Measurements from ENCODE around the gene ABCC1. TPM values are rescaled to one million over a fixed set of nuclear protein-coding genes. Genes with fewer than 3 reads are reported as not detected.
A peak's percentile ranks its signal among the peaks of the same experiment; 100 is the strongest.

The ABCC1 gene
- total RNA-seq, 1 donor from 2014 or later, result 18.1 TPM

- no peak for TF ChIP-seq CTCF (conservative IDR thresholded peaks at IDR 0.05; ENCODE audit: low read depth, low read length)
- DNase-seq (ENCODE audit: low read depth), result no peak
- no peak overlapping the region for H3K4me3 ChIP-seq (ENCODE audit: low read depth, low read length)
Measured at GRCh38 chr16:16041196-16041892, 91.9 kb downstream of the ABCC1 start.

- TF ChIP-seq CTCF (conservative IDR thresholded peaks at IDR 0.05; ENCODE audit: low read depth, low read length), result no peak
- no peak overlapping the region for H3K4me3 ChIP-seq (ENCODE audit: low read depth, low read length)
- DNase-seq (ENCODE audit: low read depth), result no peak
Measured at GRCh38 chr16:16042076-16042475, 92.7 kb downstream of the ABCC1 start.

DNA sequence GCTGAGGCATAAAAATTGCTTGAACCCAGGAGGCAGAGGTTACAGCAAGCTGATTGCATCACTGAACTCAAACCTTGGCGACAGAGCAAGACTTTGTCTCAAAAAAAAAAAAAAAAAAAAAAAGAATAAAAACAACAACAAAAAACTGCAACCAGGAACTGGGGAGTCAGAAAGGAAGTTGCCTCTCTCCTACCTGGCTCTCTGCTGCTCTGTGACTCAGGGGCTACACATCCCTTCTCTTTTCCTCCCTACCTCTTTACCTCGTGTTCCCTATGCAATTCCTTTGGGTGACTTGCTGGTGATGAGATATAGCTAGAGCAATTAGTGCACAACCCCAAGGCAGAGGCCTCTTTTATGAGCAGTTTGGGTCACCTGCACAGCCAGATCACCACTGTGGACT, 95.9 kb downstream of the ABCC1 start:
- TF ChIP-seq CTCF (conservative IDR thresholded peaks at IDR 0.05; ENCODE audit: low read depth, low read length), result no peak
- DNase-seq (ENCODE audit: low read depth), result no peak
- no peak overlapping the region for H3K4me3 ChIP-seq (ENCODE audit: low read depth, low read length)

DNA sequence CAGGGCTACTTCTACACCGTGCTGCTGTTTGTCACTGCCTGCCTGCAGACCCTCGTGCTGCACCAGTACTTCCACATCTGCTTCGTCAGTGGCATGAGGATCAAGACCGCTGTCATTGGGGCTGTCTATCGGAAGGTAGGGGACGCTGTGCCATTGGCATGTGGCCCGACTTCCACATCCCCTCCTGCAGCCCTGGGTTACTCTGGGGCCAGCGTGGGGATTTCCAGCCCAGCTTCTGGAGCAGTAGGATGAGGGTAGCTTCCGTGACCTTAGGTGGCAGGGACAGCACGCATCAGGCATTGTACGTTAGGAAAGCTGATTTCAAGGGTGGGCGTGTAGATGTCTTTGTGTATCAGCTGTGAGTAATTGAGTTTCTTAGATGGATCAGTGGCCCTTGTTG, 96.5 kb downstream of the ABCC1 start:
- peak; percentile 57 for TF ChIP-seq CTCF (conservative IDR thresholded peaks at IDR 0.05; ENCODE audit: low read depth, low read length)

GRCh38 chr16:16047761-16048160, 98.3 kb downstream of the ABCC1 start:
- no peak for TF ChIP-seq CTCF (conservative IDR thresholded peaks at IDR 0.05; ENCODE audit: low read depth, low read length)
- DNase-seq (ENCODE audit: low read depth), result no peak
- H3K4me3 ChIP-seq (ENCODE audit: low read depth, low read length), result no peak overlapping the region

More for the DNA sequence above, 96.5 kb downstream of the ABCC1 start:
- H3K4me3 ChIP-seq (ENCODE audit: low read depth, low read length), result no peak overlapping the region
- no peak for DNase-seq (ENCODE audit: low read depth)

DNA sequence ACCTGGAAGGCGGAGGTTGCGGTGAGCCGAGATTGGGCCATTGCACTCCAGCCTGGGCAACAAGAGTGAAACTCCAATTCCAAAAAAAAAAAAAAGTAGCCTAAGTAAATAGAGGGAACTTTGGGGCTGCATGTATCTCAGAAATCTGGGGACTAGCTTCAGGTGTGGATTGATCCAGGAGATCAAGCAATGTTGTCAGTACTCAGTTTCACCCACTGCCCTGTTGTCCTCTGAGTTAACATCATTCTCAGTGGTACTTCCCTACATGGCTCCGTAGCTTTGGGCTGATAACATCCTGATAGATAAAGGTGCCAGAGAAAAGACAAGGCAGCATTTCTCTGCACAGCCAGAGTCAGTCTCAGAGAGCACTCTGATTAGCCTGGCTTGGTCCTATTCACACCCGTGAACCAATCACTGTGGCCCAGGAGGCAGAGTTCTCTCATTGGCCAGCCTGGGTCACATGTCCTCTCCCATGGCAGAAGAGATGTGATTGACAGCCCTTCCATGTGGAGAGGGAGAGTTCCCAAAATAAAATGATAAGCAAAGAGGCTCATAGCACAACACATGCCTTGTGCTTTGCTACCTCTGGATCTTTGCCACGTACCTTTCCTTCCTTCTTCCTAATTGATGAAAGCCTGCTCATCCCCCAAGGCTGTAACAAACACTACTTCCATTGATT, 99.6 kb downstream of the ABCC1 start:
- DNase-seq (ENCODE audit: low read depth), result no peak
- TF ChIP-seq CTCF (conservative IDR thresholded peaks at IDR 0.05; ENCODE audit: low read depth, low read length), result no peak

GRCh38 chr16:16050106-16050505, 100.7 kb downstream of the ABCC1 start:
- DNase-seq (ENCODE audit: low read depth), result no peak
- no peak for TF ChIP-seq CTCF (conservative IDR thresholded peaks at IDR 0.05; ENCODE audit: low read depth, low read length)
- no peak overlapping the region for H3K4me3 ChIP-seq (ENCODE audit: low read depth, low read length)

More for the DNA sequence above, 99.6 kb downstream of the ABCC1 start:
- no peak overlapping the region for H3K4me3 ChIP-seq (ENCODE audit: low read depth, low read length)

Measured in epithelial cell of proximal tubule (primary cell).